ENCODE results near the gene GPATCH2.
"Not testable (repeated sequence)": the region's sequence is repeated elsewhere in the genome, so short reads cannot be mapped to it uniquely, and the experiment has no call there.

The GPATCH2 gene

GRCh38 chr1:217407534-217408001 lies 223.3 kb downstream of the GPATCH2 start:
- in situ Hi-C loops (cut with HindIII; ENCODE audit: low pct_ligation_motif_present, low pct_unique_long_range_greater_than_20kb, low sequenced_read_pairs), result no loop called here
- DNase-seq, result no peak

- in situ Hi-C loops (cut with HindIII; ENCODE audit: low pct_ligation_motif_present, low pct_unique_long_range_greater_than_20kb, low sequenced_read_pairs), result no loop called here
- DNase-seq, result no peak
These were observed 227.7 kb downstream of the GPATCH2 start for GRCh38 chr1:217403026-217403720.

DNA sequence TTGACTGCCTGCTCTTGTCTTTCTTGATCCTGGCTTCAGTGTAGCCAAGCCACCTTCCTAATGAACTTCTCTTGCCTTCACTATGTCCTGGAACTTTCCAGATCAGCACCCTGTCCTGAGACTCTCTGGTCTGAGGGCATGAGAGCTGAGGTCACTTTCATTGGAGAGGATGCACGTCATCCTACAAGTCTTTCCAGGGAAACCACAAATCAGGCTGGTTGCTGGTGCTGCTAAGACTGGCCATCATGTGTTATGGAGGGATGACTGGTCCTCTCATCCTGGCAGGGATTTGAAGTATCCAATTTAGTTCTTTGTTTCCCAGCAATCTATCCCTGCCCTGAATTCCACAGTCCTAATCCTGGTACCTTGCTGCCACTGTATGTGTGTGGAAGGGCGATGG lies 228.6 kb downstream of the GPATCH2 start:
- DNase-seq, result no peak
- in situ Hi-C loops (cut with HindIII; ENCODE audit: low pct_ligation_motif_present, low pct_unique_long_range_greater_than_20kb, low sequenced_read_pairs), result no loop called here

DNA sequence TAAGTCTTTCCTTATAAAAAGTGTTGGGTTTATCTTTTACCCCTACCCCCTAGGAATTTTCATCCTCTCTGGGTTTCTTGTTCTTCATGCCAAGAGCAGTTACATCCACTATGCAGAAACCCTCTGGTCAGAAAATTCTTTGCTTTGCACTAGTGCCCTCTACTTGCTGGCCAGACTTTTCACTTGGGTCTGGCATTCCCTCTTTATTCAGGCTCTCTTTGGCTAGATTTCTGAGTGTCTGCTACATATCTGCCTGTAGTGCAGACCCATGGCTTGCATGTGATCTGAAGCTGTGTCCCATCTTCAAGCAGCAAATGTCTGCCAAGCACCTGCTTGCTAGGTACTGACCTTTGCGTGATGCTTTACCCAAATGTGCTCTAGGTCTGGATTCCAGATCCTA lies 237.0 kb downstream of the GPATCH2 start:
- in situ Hi-C loops (cut with HindIII; ENCODE audit: low pct_ligation_motif_present, low pct_unique_long_range_greater_than_20kb, low sequenced_read_pairs), result no loop called here
- no peak for DNase-seq

DNA sequence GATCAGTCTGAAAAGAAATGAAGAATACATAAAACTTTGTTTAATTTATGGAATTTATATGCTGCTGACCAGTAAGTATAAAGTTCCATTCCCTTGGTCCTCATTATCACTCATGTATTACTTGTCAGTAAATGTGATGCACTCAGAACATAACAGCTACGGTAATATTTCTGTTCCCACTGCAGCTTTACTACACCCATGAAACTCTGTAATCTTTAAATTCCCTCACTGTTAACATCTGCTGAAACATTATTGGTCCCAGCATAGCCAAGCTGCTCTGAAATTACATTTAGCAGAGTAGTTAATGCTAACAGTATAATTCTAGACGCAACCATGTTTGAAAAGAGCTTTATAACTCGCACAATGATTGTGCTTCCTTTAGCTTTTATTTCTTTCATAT lies 238.4 kb downstream of the GPATCH2 start:
- in situ Hi-C loops (cut with HindIII; ENCODE audit: low pct_ligation_motif_present, low pct_unique_long_range_greater_than_20kb, low sequenced_read_pairs), result no loop called here
- DNase-seq, result no peak

- in situ Hi-C loops (cut with HindIII; ENCODE audit: low pct_ligation_motif_present, low pct_unique_long_range_greater_than_20kb, low sequenced_read_pairs), result no loop called here
These were observed 241.0 kb downstream of the GPATCH2 start for GRCh38 chr1:217389895-217390294.

DNA sequence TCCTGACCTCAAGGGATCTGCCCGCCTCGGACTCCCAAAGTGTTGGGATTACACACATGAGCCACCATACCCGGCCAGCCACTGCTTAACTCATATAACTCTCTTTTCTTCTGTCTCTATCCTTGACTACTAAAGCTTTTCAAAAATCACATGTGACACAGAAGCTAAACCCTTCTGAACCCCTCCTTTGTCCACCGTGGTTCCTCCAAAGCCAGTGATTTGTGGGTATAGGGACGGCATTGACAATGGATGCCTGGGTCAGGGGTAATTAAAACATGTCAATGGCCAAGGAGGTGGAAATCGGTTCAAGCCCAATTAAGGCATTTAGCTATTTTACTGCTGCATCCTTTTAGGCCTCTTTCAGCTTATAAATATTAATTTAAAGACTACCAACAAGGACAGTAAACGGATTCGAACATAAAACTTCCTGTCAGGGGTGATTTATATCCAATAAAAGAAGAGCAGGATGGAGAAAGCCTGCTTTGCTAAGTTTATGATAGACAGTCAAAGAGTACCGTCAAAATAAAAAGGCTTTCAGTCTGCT lies 242.3 kb downstream of the GPATCH2 start:
- DNase-seq, result no peak
- in situ Hi-C loops (cut with HindIII; ENCODE audit: low pct_ligation_motif_present, low pct_unique_long_range_greater_than_20kb, low sequenced_read_pairs), result no loop called here

More at GRCh38 chr1:217389895-217390294, 241.0 kb downstream of the GPATCH2 start:
- DNase-seq, result no peak

GRCh38 chr1:217381773-217382172 lies 249.1 kb downstream of the GPATCH2 start:
- in situ Hi-C loops (cut with HindIII; ENCODE audit: low pct_ligation_motif_present, low pct_unique_long_range_greater_than_20kb, low sequenced_read_pairs); DNase-seq: not testable (repeated sequence)

DNA sequence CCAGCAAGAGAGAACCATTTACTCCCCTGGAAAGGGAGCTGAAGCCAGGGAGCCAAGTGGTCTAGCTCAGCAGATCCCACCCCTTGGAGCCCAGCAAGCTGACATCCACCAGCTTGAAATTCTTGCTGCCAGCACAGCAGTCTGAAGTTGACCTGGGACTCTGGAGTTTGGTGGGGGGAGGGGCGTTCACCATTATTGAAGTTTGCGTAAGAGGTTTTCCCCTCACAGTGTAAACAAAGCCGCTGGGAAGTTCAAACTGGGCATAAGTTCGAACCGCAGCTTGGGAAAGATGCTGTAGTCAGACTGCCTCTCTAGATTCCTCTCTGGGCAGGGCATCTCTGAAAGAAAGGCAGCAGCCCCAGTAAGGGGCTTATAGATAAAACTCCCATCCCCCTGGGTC lies 251.1 kb downstream of the GPATCH2 start:
- in situ Hi-C loops (cut with HindIII; ENCODE audit: low pct_ligation_motif_present, low pct_unique_long_range_greater_than_20kb, low sequenced_read_pairs); DNase-seq: not testable (repeated sequence)

GRCh38 chr1:217379336-217379735 lies 251.6 kb downstream of the GPATCH2 start:
- DNase-seq, result no peak
- in situ Hi-C loops (cut with HindIII; ENCODE audit: low pct_ligation_motif_present, low pct_unique_long_range_greater_than_20kb, low sequenced_read_pairs), result no loop called here

Measured in ACHN (cell line).